Measurements from ENCODE around the gene BMP7. TPM values are rescaled to one million over a fixed set of nuclear protein-coding genes. Genes with fewer than 3 reads are reported as not detected.
A peak's percentile ranks its signal among the peaks of the same experiment; 100 is the strongest.

BMP7 gene
- total and polyA plus RNA-seq, 2 of the 13 experiments (the other 11 are each of a cell fraction or from before 2014, with no cell fraction given), result not detected

- Histone ChIP-seq H3K4me2 (ENCODE audit: low read depth, low read length) (no peak overlapping the region), H3K4me3 (replicated peaks in 1 of 3; ENCODE audit: insufficient read depth in 1 of 3, low read depth in 2 of 3, low read length in 3 of 3) (no peak overlapping the region), H3K27ac (ENCODE audit: extremely low read length, insufficient read depth, low read length) (no peak overlapping the region), H3K9me3 (ENCODE audit: low read length) (no peaks in the 10 kb centered on the region), H3K9ac (ENCODE audit: insufficient read depth, low read depth, low read length) (no peak overlapping the region), H3K36me3 (replicated peaks in 1 of 2; ENCODE audit: control insufficient read depth in 1 of 2, insufficient read depth in 2 of 2, low read length in 2 of 2) (no peaks in the 10 kb centered on the region), H4K20me1 (ENCODE audit: insufficient read depth, low read length) (no peaks in the 10 kb centered on the region), H3K79me2 (ENCODE audit: insufficient read depth, low read length) (no peaks in the 10 kb centered on the region), H2AFZ (ENCODE audit: low read length) (no peak overlapping the region), H3K27me3 (ENCODE audit: control insufficient read depth in 1 of 2, insufficient read depth in 2 of 2, low read length in 2 of 2) (peaks cover 3 to 13% of the 10 kb centered on the region in 2 experiments; a peak in 1 of 5 replicates), H3K4me1 (ENCODE audit: insufficient read depth, low read length) (peaks cover 19% of the 10 kb centered on the region)
- 76% methylated on average over 10 of the region's 10 CpGs for WGBS (ENCODE audit: low lambda C conversion rate)
- intact Hi-C loops (cut with micrococcal nuclease; ENCODE audit: unreplicated experiment) (no loop called here), in situ Hi-C loops (cut with HindIII; ENCODE audit: extremely low pct_ligation_motif_present, low pct_unique_long_range_greater_than_20kb) (no loop called here)
- TF ChIP-seq, protein P1, sequence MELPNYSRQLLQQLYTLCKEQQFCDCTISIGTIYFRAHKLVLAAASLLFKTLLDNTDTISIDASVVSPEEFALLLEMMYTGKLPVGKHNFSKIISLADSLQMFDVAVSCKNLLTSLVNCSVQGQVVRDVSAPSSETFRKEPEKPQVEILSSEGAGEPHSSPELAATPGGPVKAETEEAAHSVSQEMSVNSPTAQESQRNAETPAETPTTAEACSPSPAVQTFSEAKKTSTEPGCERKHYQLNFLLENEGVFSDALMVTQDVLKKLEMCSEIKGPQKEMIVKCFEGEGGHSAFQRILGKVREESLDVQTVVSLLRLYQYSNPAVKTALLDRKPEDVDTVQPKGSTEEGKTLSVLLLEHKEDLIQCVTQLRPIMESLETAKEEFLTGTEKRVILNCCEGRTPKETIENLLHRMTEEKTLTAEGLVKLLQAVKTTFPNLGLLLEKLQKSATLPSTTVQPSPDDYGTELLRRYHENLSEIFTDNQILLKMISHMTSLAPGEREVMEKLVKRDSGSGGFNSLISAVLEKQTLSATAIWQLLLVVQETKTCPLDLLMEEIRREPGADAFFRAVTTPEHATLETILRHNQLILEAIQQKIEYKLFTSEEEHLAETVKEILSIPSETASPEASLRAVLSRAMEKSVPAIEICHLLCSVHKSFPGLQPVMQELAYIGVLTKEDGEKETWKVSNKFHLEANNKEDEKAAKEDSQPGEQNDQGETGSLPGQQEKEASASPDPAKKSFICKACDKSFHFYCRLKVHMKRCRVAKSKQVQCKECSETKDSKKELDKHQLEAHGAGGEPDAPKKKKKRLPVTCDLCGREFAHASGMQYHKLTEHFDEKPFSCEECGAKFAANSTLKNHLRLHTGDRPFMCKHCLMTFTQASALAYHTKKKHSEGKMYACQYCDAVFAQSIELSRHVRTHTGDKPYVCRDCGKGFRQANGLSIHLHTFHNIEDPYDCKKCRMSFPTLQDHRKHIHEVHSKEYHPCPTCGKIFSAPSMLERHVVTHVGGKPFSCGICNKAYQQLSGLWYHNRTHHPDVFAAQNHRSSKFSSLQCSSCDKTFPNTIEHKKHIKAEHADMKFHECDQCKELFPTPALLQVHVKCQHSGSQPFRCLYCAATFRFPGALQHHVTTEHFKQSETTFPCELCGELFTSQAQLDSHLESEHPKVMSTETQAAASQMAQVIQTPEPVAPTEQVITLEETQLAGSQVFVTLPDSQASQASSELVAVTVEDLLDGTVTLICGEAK (IDR thresholded peaks at IDR 0.05), result no peak
- TF ChIP-seq, protein P1 (CRISPR knock-in tag; IDR thresholded peaks at IDR 0.05), result 0 out of 2 replicates have a peak, but pooled peaks have one; percentile 44
- TF ChIP-seq HOMEZ (CRISPR knock-in tag; IDR thresholded peaks at IDR 0.05; ENCODE audit: low read depth), result no peak
- DNase-seq (ENCODE audit: low spot score) (no peak), ATAC-seq (no peak), FAIRE-seq (no peak)
- POLR2A ChIA-PET, result no interaction called here
- no TSS peak for BruUV-seq (replicated peaks)
- CTCF ChIA-PET (ENCODE audit: low intra/inter-chr PET ratio, low total read pairs), result no interaction called here
These were observed 135.4 kb downstream of the BMP7 start for GRCh38 chr20:57131077-57131476.
